Neural crest cell (in vitro differentiated cells): ENCODE measurements around the gene XYLT1. TPM values are rescaled to one million over a fixed set of nuclear protein-coding genes. Genes with fewer than 3 reads are reported as not detected.

Experiments
- DNase-seq: peaks from one replicate; pipeline ENCODE4 v3.0.0; 2021; ENCODE audit warnings: low read depth, mixed read lengths, low spot score
- H3K27ac Mint-ChIP-seq: one replicate; pipeline ENCODE4 v1.8.0; 2021; ENCODE audit warnings: mild to moderate bottlenecking, mixed read lengths; ENCODE audit not compliant: unreplicated experiment
- H3K27me3 Mint-ChIP-seq: 2 replicates; pipeline ENCODE4 v1.8.0; 2021; ENCODE audit warnings: low read depth, mild to moderate bottlenecking, mixed read lengths
- H3K36me3 Mint-ChIP-seq: 2 replicates; pipeline ENCODE4 v1.8.0; 2021; ENCODE audit warnings: low read depth, mild to moderate bottlenecking, mixed read lengths
- H3K4me1 Mint-ChIP-seq: 2 replicates; pipeline ENCODE4 v1.8.0; 2021; ENCODE audit warnings: mixed read lengths
- H3K4me3 Mint-ChIP-seq: one replicate; pipeline ENCODE4 v1.8.0; 2021; ENCODE audit warnings: mild to moderate bottlenecking, mixed read lengths
- H3K9me3 Mint-ChIP-seq: 2 replicates; pipeline ENCODE4 v1.8.0; 2021; ENCODE audit warnings: mixed read lengths
- CTCF ChIP-seq: fragments of 200-600 bp; sonication (generic); conservative IDR thresholded peaks from 2 replicates; pipeline ENCODE4 v1.5.0; 2021; ENCODE audit warnings: antibody characterized with exemption, mild to moderate bottlenecking
- total RNA-seq: library from RNA; stranded (reverse); gene quantifications from 2 replicates; pipeline ENCODE4 v1.2.1, GENCODE V29; 2021

Gene XYLT1
- total RNA-seq, 1 donor from 2014 or later, result 15.0 TPM

- no peak overlapping the region for H3K4me3 Mint-ChIP-seq
- DNase-seq, result no peak
- no peaks in the 10 kb centered on the region for H3K36me3 Mint-ChIP-seq
- no peaks in the 10 kb centered on the region for H3K27me3 Mint-ChIP-seq
- H3K27ac Mint-ChIP-seq, result peak overlapping the region; percentile 97
- H3K4me1 Mint-ChIP-seq, result peaks cover 5% of the 10 kb centered on the region
- H3K9me3 Mint-ChIP-seq, result no peaks in the 10 kb centered on the region
- no peak for TF ChIP-seq CTCF
These were observed 25.3 kb downstream of the XYLT1 start for GRCh38 chr16:17445421-17445820.

DNA sequence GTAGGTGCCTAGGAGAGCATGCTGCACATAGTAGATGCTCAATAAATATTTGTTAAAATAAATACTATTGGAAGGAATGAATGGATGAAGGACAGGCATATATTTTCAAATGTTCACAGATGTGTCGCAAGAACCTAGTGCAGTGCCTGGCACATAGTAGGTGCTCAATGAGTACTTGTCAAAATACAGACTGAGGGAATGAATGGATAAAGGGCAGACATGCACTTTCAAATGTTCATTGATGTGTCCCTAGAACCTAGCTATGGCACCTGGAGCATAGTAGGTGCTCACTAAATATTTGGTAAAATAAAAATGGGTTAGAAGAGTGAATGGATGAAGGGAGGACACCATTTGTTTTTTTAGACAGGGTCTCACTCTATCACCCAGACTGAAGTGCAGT, 26.1 kb downstream of the XYLT1 start:
- Mint-ChIP-seq H3K4me3 (no peak overlapping the region), H3K27me3 (no peaks in the 10 kb centered on the region), H3K27ac (no peak overlapping the region), H3K36me3 (no peaks in the 10 kb centered on the region), H3K9me3 (no peaks in the 10 kb centered on the region), H3K4me1 (peaks cover 5% of the 10 kb centered on the region)
- TF ChIP-seq CTCF, result no peak
- DNase-seq, result no peak

GRCh38 chr16:17440131-17440530, 30.6 kb downstream of the XYLT1 start:
- TF ChIP-seq CTCF, result no peak
- Mint-ChIP-seq H3K27ac (no peak overlapping the region), H3K36me3 (no peaks in the 10 kb centered on the region), H3K4me1 (no peaks in the 10 kb centered on the region), H3K4me3 (no peak overlapping the region), H3K27me3 (no peaks in the 10 kb centered on the region), H3K9me3 (no peaks in the 10 kb centered on the region)
- DNase-seq, result no peak

GRCh38 chr16:17439580-17439979, 31.2 kb downstream of the XYLT1 start:
- H3K36me3 Mint-ChIP-seq, result no peaks in the 10 kb centered on the region
- DNase-seq, result no peak
- no peak overlapping the region for H3K4me3 Mint-ChIP-seq
- no peaks in the 10 kb centered on the region for H3K27me3 Mint-ChIP-seq
- H3K9me3 Mint-ChIP-seq, result no peaks in the 10 kb centered on the region
- no peak overlapping the region for H3K27ac Mint-ChIP-seq
- TF ChIP-seq CTCF, result no peak
- no peaks in the 10 kb centered on the region for H3K4me1 Mint-ChIP-seq

DNA sequence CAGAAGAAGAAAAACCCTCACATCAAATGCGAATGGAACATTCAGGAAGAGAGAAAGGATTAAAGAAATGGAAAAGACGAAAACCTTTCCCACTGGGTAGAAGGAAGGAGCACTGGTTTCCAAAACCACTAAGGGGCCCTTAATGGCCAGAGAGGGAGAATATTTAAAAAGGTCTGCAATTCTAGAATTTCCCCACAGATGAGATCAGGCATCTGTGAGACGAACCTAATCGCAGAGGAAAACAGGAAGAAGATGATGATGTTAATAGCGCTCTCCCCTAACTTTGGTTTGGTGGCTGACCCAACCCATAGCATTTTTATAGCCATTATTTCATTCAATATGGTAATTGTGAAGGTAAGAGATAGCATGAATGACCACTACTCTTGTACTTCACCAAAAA, 32.8 kb downstream of the XYLT1 start:
- TF ChIP-seq CTCF, result no peak
- no peak overlapping the region for H3K4me3 Mint-ChIP-seq
- DNase-seq, result no peak
- no peaks in the 10 kb centered on the region for H3K9me3 Mint-ChIP-seq
- no peaks in the 10 kb centered on the region for H3K36me3 Mint-ChIP-seq
- H3K27me3 Mint-ChIP-seq, result no peaks in the 10 kb centered on the region
- no peaks in the 10 kb centered on the region for H3K4me1 Mint-ChIP-seq
- H3K27ac Mint-ChIP-seq, result no peak overlapping the region

DNA sequence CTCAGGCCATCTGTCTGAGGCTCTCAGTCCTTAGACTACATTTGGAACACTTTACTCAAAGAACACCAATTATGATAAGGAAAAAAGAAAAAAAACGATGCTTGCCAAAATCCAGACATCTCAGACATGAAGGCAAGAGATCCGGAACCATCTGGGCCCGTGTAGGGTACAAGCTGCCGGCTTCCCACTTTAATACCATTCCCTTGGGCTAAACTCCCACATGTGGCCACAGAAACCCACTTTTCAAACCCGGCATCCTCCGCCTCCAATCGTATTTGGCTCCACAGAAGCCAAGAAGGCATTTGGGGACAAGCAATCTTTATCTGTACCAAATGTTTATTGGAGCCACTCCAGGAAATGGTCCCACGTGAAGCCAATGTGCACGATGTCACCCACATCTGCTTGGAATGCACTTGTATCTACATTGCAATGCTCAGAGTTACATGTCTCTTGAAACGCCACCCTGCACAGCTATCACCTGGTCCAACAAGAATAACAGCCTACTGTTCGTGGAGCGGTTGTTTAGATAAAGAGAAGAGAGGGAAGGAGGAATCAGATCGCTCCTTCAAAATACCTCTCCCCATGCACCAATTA, 33.5 kb downstream of the XYLT1 start:
- Mint-ChIP-seq H3K27me3 (no peaks in the 10 kb centered on the region), H3K4me3 (no peak overlapping the region), H3K9me3 (no peaks in the 10 kb centered on the region), H3K4me1 (no peaks in the 10 kb centered on the region), H3K27ac (no peak overlapping the region), H3K36me3 (no peaks in the 10 kb centered on the region)
- DNase-seq, result no peak
- no peak for TF ChIP-seq CTCF
